ENCODE results near the gene SPON1. TPM values are rescaled to one million over a fixed set of nuclear protein-coding genes. Genes with fewer than 3 reads are reported as not detected.

Gene SPON1
- total and polyA plus RNA-seq, 9 donors = 15.3 to 35.2 (median 23.3) TPM

DNA sequence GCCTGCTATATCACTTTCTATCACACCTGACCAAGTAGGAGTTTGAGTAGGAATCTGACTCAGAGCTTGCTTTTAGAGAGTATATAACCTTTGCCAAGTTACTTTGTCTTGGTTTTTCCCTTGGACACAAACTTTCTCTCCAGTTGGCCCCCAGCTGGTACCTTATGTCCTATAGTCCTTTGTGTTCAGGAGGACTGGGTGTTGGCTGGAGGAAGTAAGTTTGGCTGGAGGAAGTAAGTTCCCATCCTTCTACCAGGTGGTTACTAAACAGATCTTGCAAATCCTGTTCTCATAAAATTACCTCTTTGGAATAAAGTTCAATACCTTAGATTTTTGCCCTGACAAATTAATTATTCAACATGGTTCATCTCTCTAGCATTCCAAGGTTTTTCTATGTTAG, 37.2 kb downstream of the SPON1 start:
- Histone ChIP-seq H3K27me3 (ENCODE audit: control insufficient read depth, insufficient read depth, low read length) (no peaks in the 10 kb centered on the region), H3K4me3 (ENCODE audit: low read length) (no peak overlapping the region)
- no peak for DNase-seq

DNA sequence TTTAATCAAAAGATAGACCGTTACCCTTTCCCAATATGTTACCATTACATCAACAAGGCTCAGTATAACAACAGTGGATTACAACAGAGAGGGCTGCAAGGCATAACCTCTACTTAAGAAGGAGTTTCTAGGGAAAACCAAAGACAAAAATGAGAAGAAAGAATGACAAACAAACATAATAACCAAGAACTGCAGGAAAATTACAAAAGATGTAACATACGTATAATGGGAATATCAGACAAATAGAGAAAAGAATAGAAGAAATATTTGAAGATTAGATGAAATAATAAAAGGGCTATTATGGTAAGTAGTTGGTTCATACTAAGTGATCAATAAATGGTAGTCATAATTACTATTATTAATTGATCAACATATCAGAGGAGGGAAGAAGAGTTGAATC, 39.1 kb downstream of the SPON1 start:
- no peaks in the 10 kb centered on the region for H3K27me3 ChIP-seq (ENCODE audit: control insufficient read depth, insufficient read depth, low read length)
- no peak overlapping the region for H3K27ac ChIP-seq (ENCODE audit: low read length)
- no peaks in the 10 kb centered on the region for H3K36me3 ChIP-seq (ENCODE audit: control insufficient read depth, insufficient read depth, low read length)
- H3K4me3 ChIP-seq (ENCODE audit: low read length) = no peak overlapping the region
- WGBS (ENCODE audit: insufficient coverage) = no CpG with 5 or more reads among the region's 2 CpGs
- peaks cover 14% of the 10 kb centered on the region for H3K9me3 ChIP-seq (replicated peaks; ENCODE audit: control insufficient read depth, low read depth, low read length)
- no peaks in the 10 kb centered on the region for H3K4me1 ChIP-seq (ENCODE audit: control insufficient read depth, insufficient read depth, low read length)
- DNase-seq = no peak

More for the DNA sequence above, 37.2 kb downstream of the SPON1 start:
- Histone ChIP-seq H3K27ac (ENCODE audit: low read length) (no peak overlapping the region), H3K4me1 (ENCODE audit: control insufficient read depth, insufficient read depth, low read length) (no peaks in the 10 kb centered on the region), H3K9me3 (replicated peaks; ENCODE audit: control insufficient read depth, low read depth, low read length) (peaks cover 14% of the 10 kb centered on the region), H3K36me3 (ENCODE audit: control insufficient read depth, insufficient read depth, low read length) (no peaks in the 10 kb centered on the region)

DNA sequence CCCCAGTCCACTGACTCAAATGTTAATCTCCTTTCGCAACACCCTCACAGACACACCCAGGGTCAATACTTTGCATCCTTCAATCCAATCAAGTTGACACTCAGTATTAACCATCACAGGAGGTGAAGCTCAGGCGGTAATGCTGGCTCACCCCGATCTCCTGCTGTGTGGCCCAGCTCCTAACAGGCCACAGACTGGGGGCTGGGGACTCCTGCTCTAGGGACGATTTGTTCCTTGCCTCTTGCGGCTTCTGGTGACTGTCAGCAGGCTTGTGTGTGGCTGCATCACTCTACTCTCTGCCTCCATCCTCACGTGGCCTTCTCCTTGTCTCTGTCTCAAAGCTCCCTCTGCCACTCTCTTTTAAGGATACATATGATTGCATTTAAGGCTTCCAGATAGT, 45.0 kb downstream of the SPON1 start:
- no peak overlapping the region for H3K4me3 ChIP-seq (ENCODE audit: low read length)
- no peak overlapping the region for H3K27ac ChIP-seq (ENCODE audit: low read length)
- 78% methylated on average over 3 of the region's 6 CpGs for WGBS (ENCODE audit: insufficient coverage)
- H3K27me3 ChIP-seq (ENCODE audit: control insufficient read depth, insufficient read depth, low read length) = no peaks in the 10 kb centered on the region
- no peaks in the 10 kb centered on the region for H3K36me3 ChIP-seq (ENCODE audit: control insufficient read depth, insufficient read depth, low read length)
- no peak for DNase-seq
- peaks cover 2% of the 10 kb centered on the region for H3K9me3 ChIP-seq (replicated peaks; ENCODE audit: control insufficient read depth, low read depth, low read length)
- H3K4me1 ChIP-seq (ENCODE audit: control insufficient read depth, insufficient read depth, low read length) = no peaks in the 10 kb centered on the region

DNA sequence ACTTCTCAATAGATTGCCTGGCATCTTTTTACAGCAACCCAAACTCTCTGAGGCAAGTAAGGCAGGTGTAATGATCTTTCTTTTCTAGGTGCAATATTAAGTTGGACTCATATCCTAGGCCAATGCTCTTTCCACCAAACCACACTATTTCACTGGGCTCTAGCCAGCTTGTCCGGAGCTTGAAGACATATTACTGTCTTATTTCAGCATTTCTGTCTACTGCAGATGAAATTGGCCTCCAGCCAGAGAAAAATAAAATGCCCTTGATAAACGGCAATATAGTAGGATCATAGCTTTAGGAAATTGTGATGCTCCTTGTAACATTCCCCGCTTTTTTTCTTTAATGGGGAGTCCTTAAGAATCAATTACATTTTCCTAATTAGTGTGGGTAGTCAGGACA, 48.1 kb downstream of the SPON1 start:
- Histone ChIP-seq H3K4me1 (ENCODE audit: control insufficient read depth, insufficient read depth, low read length) (no peaks in the 10 kb centered on the region), H3K4me3 (ENCODE audit: low read length) (no peak overlapping the region), H3K9me3 (replicated peaks; ENCODE audit: control insufficient read depth, low read depth, low read length) (peaks cover 2% of the 10 kb centered on the region), H3K27me3 (ENCODE audit: control insufficient read depth, insufficient read depth, low read length) (no peaks in the 10 kb centered on the region), H3K27ac (ENCODE audit: low read length) (no peak overlapping the region), H3K36me3 (ENCODE audit: control insufficient read depth, insufficient read depth, low read length) (no peaks in the 10 kb centered on the region)
- WGBS (ENCODE audit: insufficient coverage) = no CpG with 5 or more reads among the region's 3 CpGs
- no peak for DNase-seq

DNA sequence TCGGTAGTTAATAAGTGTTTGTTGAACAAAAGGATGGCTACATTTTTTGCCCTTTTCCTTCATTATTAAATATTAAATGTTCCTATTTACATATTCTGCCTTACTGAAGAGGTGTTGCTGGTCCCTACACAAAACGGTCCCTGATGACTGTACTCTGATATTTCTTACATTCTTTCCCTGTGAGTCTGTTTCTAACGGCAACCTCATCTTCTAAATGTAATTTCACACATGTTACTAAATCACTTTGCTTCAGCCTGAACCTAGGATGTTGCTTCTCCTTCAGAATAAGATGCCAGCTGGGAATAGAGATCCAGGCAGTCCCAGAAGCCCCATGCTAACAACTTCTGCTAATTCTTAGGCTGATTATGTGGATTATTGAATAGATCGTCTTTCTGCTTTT, 50.3 kb downstream of the SPON1 start:
- 23% methylated on average over 2 of the region's 4 CpGs for WGBS (ENCODE audit: insufficient coverage)
- Histone ChIP-seq H3K27ac (ENCODE audit: low read length) (no peak overlapping the region), H3K4me3 (ENCODE audit: low read length) (no peak overlapping the region), H3K36me3 (ENCODE audit: control insufficient read depth, insufficient read depth, low read length) (no peaks in the 10 kb centered on the region), H3K4me1 (ENCODE audit: control insufficient read depth, insufficient read depth, low read length) (no peaks in the 10 kb centered on the region), H3K27me3 (ENCODE audit: control insufficient read depth, insufficient read depth, low read length) (no peaks in the 10 kb centered on the region), H3K9me3 (replicated peaks; ENCODE audit: control insufficient read depth, low read depth, low read length) (no peaks in the 10 kb centered on the region)
- DNase-seq = no peak

DNA sequence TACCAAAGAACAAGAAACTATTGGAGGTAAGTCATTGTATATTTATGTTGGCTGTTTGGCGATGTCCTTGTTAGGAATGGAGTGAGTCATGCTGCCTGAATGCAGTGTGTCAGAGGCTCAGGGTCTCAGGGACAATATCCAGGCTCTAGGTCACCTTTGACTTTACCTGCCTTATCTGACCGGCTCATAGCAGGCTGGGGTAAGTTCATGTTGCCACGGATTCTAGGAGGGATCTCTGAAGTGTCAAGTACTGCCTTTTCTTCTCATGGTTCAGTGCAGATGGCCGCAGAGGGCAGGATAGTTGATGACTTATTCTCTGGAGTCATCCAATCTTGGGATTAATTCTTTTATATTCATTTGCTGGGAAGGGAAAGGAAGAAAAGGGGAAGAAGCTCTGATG, 53.2 kb downstream of the SPON1 start:
- DNase-seq = no peak
- Histone ChIP-seq H3K36me3 (ENCODE audit: control insufficient read depth, insufficient read depth, low read length) (no peaks in the 10 kb centered on the region), H3K27me3 (ENCODE audit: control insufficient read depth, insufficient read depth, low read length) (no peaks in the 10 kb centered on the region), H3K4me3 (ENCODE audit: low read length) (no peak overlapping the region), H3K4me1 (ENCODE audit: control insufficient read depth, insufficient read depth, low read length) (no peaks in the 10 kb centered on the region), H3K27ac (ENCODE audit: low read length) (no peak overlapping the region), H3K9me3 (replicated peaks; ENCODE audit: control insufficient read depth, low read depth, low read length) (no peaks in the 10 kb centered on the region)
- WGBS (ENCODE audit: insufficient coverage) = no CpG with 5 or more reads among the region's 4 CpGs

DNA sequence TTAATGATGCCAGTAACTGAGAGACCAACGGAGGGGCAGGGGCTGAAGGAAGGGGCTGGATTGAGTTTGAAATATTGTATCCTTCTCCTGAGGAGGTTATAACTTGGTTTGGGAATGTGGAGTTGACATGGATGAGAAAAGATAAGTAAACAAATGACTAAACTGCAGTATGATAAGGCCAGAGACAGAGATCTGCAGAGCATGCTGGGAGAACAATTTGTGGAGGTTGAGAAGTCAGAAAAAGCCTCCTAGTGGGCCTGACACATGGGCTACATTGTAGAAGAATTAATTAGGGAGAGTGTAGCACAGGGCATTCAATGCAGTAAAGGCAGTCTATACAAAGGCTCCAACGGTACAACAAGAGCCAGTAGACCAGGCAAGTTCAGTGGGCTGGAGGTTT, 55.9 kb downstream of the SPON1 start:
- whole genome bisulfite sequencing (ENCODE audit: insufficient coverage) = 73% methylated on average over 2 of the region's 2 CpGs
- no peaks in the 10 kb centered on the region for H3K4me1 ChIP-seq (ENCODE audit: control insufficient read depth, insufficient read depth, low read length)
- H3K27ac ChIP-seq (ENCODE audit: low read length) = no peak overlapping the region
- no peaks in the 10 kb centered on the region for H3K9me3 ChIP-seq (replicated peaks; ENCODE audit: control insufficient read depth, low read depth, low read length)
- no peaks in the 10 kb centered on the region for H3K27me3 ChIP-seq (ENCODE audit: control insufficient read depth, insufficient read depth, low read length)
- no peaks in the 10 kb centered on the region for H3K36me3 ChIP-seq (ENCODE audit: control insufficient read depth, insufficient read depth, low read length)
- no peak overlapping the region for H3K4me3 ChIP-seq (ENCODE audit: low read length)
- DNase-seq = no peak

DNA sequence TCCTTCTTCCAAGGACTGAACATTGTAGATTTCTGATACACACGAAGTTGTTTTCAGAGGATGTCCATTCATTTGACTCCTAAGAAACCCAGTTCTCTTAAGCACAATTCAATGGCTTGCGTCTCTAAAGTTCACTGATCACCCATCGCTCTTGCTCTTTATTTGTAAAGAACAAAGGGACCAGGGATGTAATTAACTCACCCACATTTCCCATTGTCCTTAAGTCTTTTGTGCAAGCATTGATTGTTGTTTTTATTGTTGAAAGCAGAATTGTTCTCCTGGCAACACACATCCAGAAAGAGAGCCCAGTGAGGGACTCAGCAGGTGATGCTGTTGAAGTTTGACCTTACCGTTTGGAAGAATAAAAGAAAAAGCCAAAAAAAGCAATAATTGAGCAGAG, 59.2 kb downstream of the SPON1 start:
- H3K36me3 ChIP-seq (ENCODE audit: control insufficient read depth, insufficient read depth, low read length) = no peaks in the 10 kb centered on the region
- 88% methylated on average over 1 of the region's 4 CpGs for WGBS (ENCODE audit: insufficient coverage)
- no peak overlapping the region for H3K27ac ChIP-seq (ENCODE audit: low read length)
- H3K9me3 ChIP-seq (replicated peaks; ENCODE audit: control insufficient read depth, low read depth, low read length) = no peaks in the 10 kb centered on the region
- H3K4me1 ChIP-seq (ENCODE audit: control insufficient read depth, insufficient read depth, low read length) = peaks cover 4% of the 10 kb centered on the region
- H3K4me3 ChIP-seq (ENCODE audit: low read length) = no peak overlapping the region
- no peak for DNase-seq
- H3K27me3 ChIP-seq (ENCODE audit: control insufficient read depth, insufficient read depth, low read length) = no peaks in the 10 kb centered on the region

DNA sequence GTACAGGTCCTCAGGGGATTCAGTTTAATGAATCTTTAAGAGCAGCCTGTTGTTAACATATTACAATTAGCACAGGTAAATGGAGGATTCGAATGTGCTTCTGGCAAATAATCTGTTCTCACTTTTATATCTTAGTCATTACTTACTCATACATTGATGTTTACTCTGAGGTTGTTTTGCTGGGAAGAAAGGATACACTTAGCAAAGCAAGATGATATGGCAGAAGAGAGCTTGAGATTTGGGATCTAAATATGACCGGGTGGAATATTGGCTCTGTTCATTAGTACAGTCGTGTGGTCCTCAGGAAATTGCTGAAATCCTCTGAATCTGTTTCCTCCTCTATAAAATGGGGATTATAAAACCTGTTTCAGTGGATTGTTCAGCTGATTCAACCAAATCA, 59.7 kb downstream of the SPON1 start:
- Histone ChIP-seq H3K4me1 (ENCODE audit: control insufficient read depth, insufficient read depth, low read length) (peaks cover 8% of the 10 kb centered on the region), H3K9me3 (replicated peaks; ENCODE audit: control insufficient read depth, low read depth, low read length) (no peaks in the 10 kb centered on the region), H3K36me3 (ENCODE audit: control insufficient read depth, insufficient read depth, low read length) (no peaks in the 10 kb centered on the region), H3K4me3 (ENCODE audit: low read length) (no peak overlapping the region), H3K27ac (ENCODE audit: low read length) (no peak overlapping the region), H3K27me3 (ENCODE audit: control insufficient read depth, insufficient read depth, low read length) (no peaks in the 10 kb centered on the region)
- DNase-seq = peak; percentile 22
- no CpG with 5 or more reads among the region's 3 CpGs for WGBS (ENCODE audit: insufficient coverage)

DNA sequence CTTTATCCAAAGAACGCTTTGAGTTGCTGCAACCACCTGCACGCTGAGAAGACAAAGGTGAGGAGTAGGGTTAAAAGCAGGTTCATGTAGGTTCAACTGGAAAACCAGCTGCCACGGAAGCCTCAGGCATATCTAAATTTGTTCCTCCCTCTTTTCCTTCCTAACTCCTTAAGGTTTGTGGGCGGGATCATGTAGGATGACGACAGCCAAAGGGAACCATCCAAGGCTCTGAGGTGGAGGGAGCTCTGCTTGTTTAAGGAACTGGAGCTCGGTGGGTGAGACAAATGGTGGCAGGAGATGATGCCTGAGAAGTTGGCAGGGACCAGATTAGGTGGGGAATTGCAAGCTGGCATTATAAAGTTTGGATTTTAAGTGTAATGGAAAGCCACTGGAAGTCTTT, 60.3 kb downstream of the SPON1 start:
- H3K4me1 ChIP-seq (ENCODE audit: control insufficient read depth, insufficient read depth, low read length) = peaks cover 8% of the 10 kb centered on the region
- no peak for DNase-seq
- H3K4me3 ChIP-seq (ENCODE audit: low read length) = no peak overlapping the region
- H3K36me3 ChIP-seq (ENCODE audit: control insufficient read depth, insufficient read depth, low read length) = no peaks in the 10 kb centered on the region
- no peaks in the 10 kb centered on the region for H3K9me3 ChIP-seq (replicated peaks; ENCODE audit: control insufficient read depth, low read depth, low read length)
- no peak overlapping the region for H3K27ac ChIP-seq (ENCODE audit: low read length)
- no peaks in the 10 kb centered on the region for H3K27me3 ChIP-seq (ENCODE audit: control insufficient read depth, insufficient read depth, low read length)
- 19% methylated on average over 2 of the region's 6 CpGs for WGBS (ENCODE audit: insufficient coverage)

DNA sequence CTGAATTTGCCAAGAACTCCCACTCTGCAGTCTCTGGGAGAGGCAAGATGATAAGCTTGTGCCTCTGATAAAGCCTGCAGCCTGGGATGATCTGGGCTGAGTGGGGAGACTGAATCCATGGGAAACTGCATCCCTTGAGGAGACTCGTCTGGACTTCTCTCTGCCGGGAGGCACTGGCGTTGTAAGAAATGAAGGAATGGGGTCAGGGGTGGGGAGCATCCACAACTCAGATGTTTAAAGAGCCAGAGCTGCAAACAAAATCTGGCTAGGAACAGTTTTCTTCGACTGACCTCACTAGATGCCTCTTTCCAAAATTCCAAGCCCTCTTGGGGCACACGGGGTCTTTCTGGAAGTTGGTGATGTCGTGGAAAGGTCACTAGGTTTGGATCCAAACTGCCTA, 64.4 kb downstream of the SPON1 start:
- 52% methylated on average over 3 of the region's 6 CpGs for whole genome bisulfite sequencing (ENCODE audit: insufficient coverage)
- Histone ChIP-seq H3K4me1 (ENCODE audit: control insufficient read depth, insufficient read depth, low read length) (peaks cover 19% of the 10 kb centered on the region), H3K27ac (ENCODE audit: low read length) (no peak overlapping the region), H3K36me3 (ENCODE audit: control insufficient read depth, insufficient read depth, low read length) (no peaks in the 10 kb centered on the region), H3K27me3 (ENCODE audit: control insufficient read depth, insufficient read depth, low read length) (no peaks in the 10 kb centered on the region), H3K4me3 (ENCODE audit: low read length) (no peak overlapping the region), H3K9me3 (replicated peaks; ENCODE audit: control insufficient read depth, low read depth, low read length) (no peaks in the 10 kb centered on the region)
- DNase-seq = peak; percentile 74

Data from muscle of leg (tissue), 11 donors.